ENCODE measurements around the gene CHSY3. TPM values are rescaled to one million over a fixed set of nuclear protein-coding genes. Genes with fewer than 3 reads are reported as not detected.
A peak's percentile ranks its signal among the peaks of the same experiment; 100 is the strongest.

Gene CHSY3
- total RNA-seq, 2 experiments from 2014 or later = not detected

- ATAC-seq (ENCODE audit: poor library complexity) (no peak), DNase-seq (no peak)
- H3K36me3 ChIP-seq (ENCODE audit: insufficient read depth, low read length) = no peaks in the 10 kb centered on the region
- TF ChIP-seq CTCF (IDR thresholded peaks at IDR 0.05) = no peak
- ChIA-PET CTCF (no interaction called here), POLR2A (no interaction called here)
- intact Hi-C loops (cut with DNase I, micrococcal nuclease) = no loop called here
- Mint-ChIP-seq H3K36me3 (ENCODE audit: low read depth) (no peaks in the 10 kb centered on the region), H3K27me3 (peaks cover 7% of the 10 kb centered on the region), H3K4me3 (no peak overlapping the region), H3K4me1 (ENCODE audit: low read depth) (no peaks in the 10 kb centered on the region), H3K9me3 (no peaks in the 10 kb centered on the region), H3K27ac (no peak overlapping the region)
- no peaks in the 10 kb centered on the region for H3K9me3 ChIP-seq (ENCODE audit: control insufficient read depth in 1 of 2, insufficient read depth in 1 of 2, low read length in 2 of 2)
- no peak overlapping the region for H3K27ac ChIP-seq (ENCODE audit: low read depth in 1 of 2, low read length in 2 of 2)
- H3K4me1 ChIP-seq (ENCODE audit: insufficient read depth, low read length) = no peaks in the 10 kb centered on the region
- H3K27me3 ChIP-seq (ENCODE audit: control insufficient read depth in 1 of 2, insufficient read depth in 2 of 2, low read length in 2 of 2) = peaks cover 0 to 5% of the 10 kb centered on the region in 2 experiments
- H3K4me3 ChIP-seq (ENCODE audit: low read length) = no peak overlapping the region
These were observed 278.9 kb downstream of the CHSY3 start for GRCh38 chr5:130183115-130183514.

- Histone ChIP-seq H3K27me3 (ENCODE audit: control insufficient read depth in 1 of 2, insufficient read depth in 2 of 2, low read length in 2 of 2) (no peaks in the 10 kb centered on the region), H3K9me3 (ENCODE audit: control insufficient read depth in 1 of 2, insufficient read depth in 1 of 2, low read length in 2 of 2) (no peaks in the 10 kb centered on the region), H3K4me1 (ENCODE audit: insufficient read depth, low read length) (no peaks in the 10 kb centered on the region), H3K36me3 (ENCODE audit: insufficient read depth, low read length) (no peaks in the 10 kb centered on the region), H3K27ac (ENCODE audit: low read depth in 1 of 2, low read length in 2 of 2) (no peak overlapping the region), H3K4me3 (ENCODE audit: low read length) (no peak overlapping the region)
- no peak for DNase-seq
- ATAC-seq (ENCODE audit: poor library complexity) = no peak
- no peaks in the 10 kb centered on the region for H3K4me1 Mint-ChIP-seq (ENCODE audit: low read depth)
- POLR2A ChIA-PET = no interaction called here
- H3K36me3 Mint-ChIP-seq (ENCODE audit: low read depth) = no peaks in the 10 kb centered on the region
- intact Hi-C loops (cut with DNase I, micrococcal nuclease) = no loop called here
- no peak overlapping the region for H3K27ac Mint-ChIP-seq
- no peak for TF ChIP-seq CTCF (IDR thresholded peaks at IDR 0.05)
- H3K27me3 Mint-ChIP-seq = peaks cover 3% of the 10 kb centered on the region
- CTCF ChIA-PET = no interaction called here
- H3K9me3 Mint-ChIP-seq = no peaks in the 10 kb centered on the region
- no peak overlapping the region for H3K4me3 Mint-ChIP-seq
These were observed 285.7 kb downstream of the CHSY3 start for GRCh38 chr5:130189961-130190360.

GRCh38 chr5:130198927-130199326, 294.7 kb downstream of the CHSY3 start:
- DNase-seq = peak in 2 of 14 experiments; percentile 6 to 16
- H3K9me3 ChIP-seq (ENCODE audit: control insufficient read depth in 1 of 2, insufficient read depth in 1 of 2, low read length in 2 of 2) = peaks cover 0 to 5% of the 10 kb centered on the region in 2 experiments
- intact Hi-C loops (cut with DNase I, micrococcal nuclease) = no loop called here
- TF ChIP-seq CTCF (IDR thresholded peaks at IDR 0.05) = no peak
- H3K9me3 Mint-ChIP-seq = no peaks in the 10 kb centered on the region
- ChIA-PET CTCF (no interaction called here), POLR2A (interaction anchor here (1.0 kb wide), 1 partner anchor 910 kb away, joined by 3 read pairs; no protein-coding TSS in a partner anchor)
- no peak overlapping the region for H3K27ac ChIP-seq (ENCODE audit: low read depth in 1 of 2, low read length in 2 of 2)
- no peaks in the 10 kb centered on the region for H3K36me3 Mint-ChIP-seq (ENCODE audit: low read depth)
- no peaks in the 10 kb centered on the region for H3K4me1 Mint-ChIP-seq (ENCODE audit: low read depth)
- no peak overlapping the region for H3K27ac Mint-ChIP-seq
- peaks cover 7% of the 10 kb centered on the region for H3K27me3 Mint-ChIP-seq
- no peaks in the 10 kb centered on the region for H3K36me3 ChIP-seq (ENCODE audit: insufficient read depth, low read length)
- H3K27me3 ChIP-seq (ENCODE audit: control insufficient read depth in 1 of 2, insufficient read depth in 2 of 2, low read length in 2 of 2) = no peaks in the 10 kb centered on the region
- ATAC-seq (ENCODE audit: poor library complexity) = no peak
- H3K4me1 ChIP-seq (ENCODE audit: insufficient read depth, low read length) = no peaks in the 10 kb centered on the region
- no peak overlapping the region for H3K4me3 Mint-ChIP-seq
- no peak overlapping the region for H3K4me3 ChIP-seq (ENCODE audit: low read length)
